ENCODE data around the gene TNFRSF1B.

The TNFRSF1B gene

GRCh38 chr1:12136916-12137610, 29.7 kb upstream of the TNFRSF1B start:
- no peak overlapping the region for H3K4me3 ChIP-seq (ENCODE audit: low read depth, low read length)
- no peak for TF ChIP-seq CTCF (IDR thresholded peaks at IDR 0.05; ENCODE audit: low read depth, low read length)

- H3K4me3 ChIP-seq (ENCODE audit: low read depth, low read length): no peak overlapping the region
- TF ChIP-seq CTCF (IDR thresholded peaks at IDR 0.05; ENCODE audit: low read depth, low read length): no peak
Observed at GRCh38 chr1:12138196-12139168, 28.3 kb upstream of the TNFRSF1B start.

- no peak for TF ChIP-seq CTCF (IDR thresholded peaks at IDR 0.05; ENCODE audit: low read depth, low read length)
- H3K4me3 ChIP-seq (ENCODE audit: low read depth, low read length): no peak overlapping the region
Observed at GRCh38 chr1:12140016-12140415, 26.8 kb upstream of the TNFRSF1B start.

GRCh38 chr1:12140515-12141162, 26.2 kb upstream of the TNFRSF1B start:
- no peak overlapping the region for H3K4me3 ChIP-seq (ENCODE audit: low read depth, low read length)
- no peak for TF ChIP-seq CTCF (IDR thresholded peaks at IDR 0.05; ENCODE audit: low read depth, low read length)

- H3K4me3 ChIP-seq (ENCODE audit: low read depth, low read length): no peak overlapping the region
- TF ChIP-seq CTCF (IDR thresholded peaks at IDR 0.05; ENCODE audit: low read depth, low read length): no peak
Observed at GRCh38 chr1:12141163-12141850, 25.5 kb upstream of the TNFRSF1B start.

- H3K4me3 ChIP-seq (ENCODE audit: low read depth, low read length): no peak overlapping the region
- no peak for TF ChIP-seq CTCF (IDR thresholded peaks at IDR 0.05; ENCODE audit: low read depth, low read length)
Observed at GRCh38 chr1:12142141-12142823, 24.5 kb upstream of the TNFRSF1B start.
